RWPE2 (cell line): Measurements from ENCODE around the gene EMD.

Experiments used
- ATAC-seq: fragments of 200-7000 bp; cut with Tn5 transposase; 3 replicates; pipeline ENCODE4 v1.9.1; 2021; ENCODE audit warnings: low read depth
- DNase-seq: peaks from one replicate; pipeline ENCODE4 v3.0.0-alpha.2; 2020; ENCODE audit warnings: low spot score
- H3K27ac ChIP-seq: fragments of 450-650 bp; 2 replicates; pipeline ENCODE4 v1.5.1; 2017; ENCODE audit warnings: mild to moderate bottlenecking; ENCODE audit not compliant: poor library complexity, severe bottlenecking
- H3K27me3 ChIP-seq: fragments of 250-450 bp; sonication (Bioruptor Pico); 2 replicates; pipeline ENCODE4 v1.5.1; 2021; ENCODE audit warnings: mild to moderate bottlenecking, moderate library complexity; ENCODE audit not compliant: insufficient read depth, poor library complexity, severe bottlenecking
- H3K36me3 ChIP-seq: fragments of 250-450 bp; sonication (Bioruptor Pico); 2 replicates; pipeline ENCODE4 v1.5.1; 2020; ENCODE audit warnings: low read depth, mild to moderate bottlenecking, moderate library complexity
- H3K4me1 ChIP-seq: fragments of 250-450 bp; sonication (Bioruptor Pico); 2 replicates; pipeline ENCODE4 v1.5.1; 2021; ENCODE audit warnings: mild to moderate bottlenecking, moderate library complexity; ENCODE audit not compliant: insufficient read depth, poor library complexity, severe bottlenecking
- H3K4me3 ChIP-seq: fragments of 250-450 bp; sonication (Bioruptor Pico); 2 replicates; pipeline ENCODE4 v1.5.1; 2021; ENCODE audit warnings: mild to moderate bottlenecking, moderate library complexity; ENCODE audit not compliant: severe bottlenecking
- H3K9me3 ChIP-seq: fragments of 250-450 bp; sonication (Bioruptor Pico); 2 replicates; pipeline ENCODE4 v1.5.1; 2021; ENCODE audit warnings: mild to moderate bottlenecking, moderate library complexity; ENCODE audit not compliant: severe bottlenecking
- CTCF ChIP-seq: fragments of 450-650 bp; IDR thresholded peaks from one replicate; pipeline ENCODE4 v1.5.1; 2017; ENCODE audit warnings: mild to moderate bottlenecking, moderate library complexity; ENCODE audit not compliant: poor library complexity, severe bottlenecking

The EMD gene

DNA sequence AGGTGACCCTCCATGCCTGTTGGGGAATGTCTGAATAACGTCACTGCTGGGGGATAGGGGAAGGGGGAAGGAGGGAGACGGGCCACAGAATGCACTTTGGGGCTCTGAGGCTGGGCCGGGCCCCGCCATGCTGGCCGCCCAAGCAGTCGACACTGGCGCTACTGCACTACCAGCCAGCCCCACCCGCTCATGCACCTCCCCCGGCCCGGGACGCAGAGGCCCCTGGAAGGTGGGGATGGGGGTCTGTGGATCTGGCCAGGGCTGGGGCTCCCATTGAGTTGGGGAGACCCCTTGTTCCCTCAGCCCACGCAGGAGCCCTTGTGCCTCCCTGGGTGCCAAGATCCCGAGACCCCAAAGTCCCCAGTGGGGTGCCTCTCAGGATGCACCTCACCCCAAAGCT lies 22.5 kb upstream of the EMD start:
- no peaks in the 10 kb centered on the region for H3K9me3 ChIP-seq

GRCh38 chrX:154357205-154357604 lies 21.9 kb upstream of the EMD start:
- Histone ChIP-seq H3K27me3 (no peaks in the 10 kb centered on the region), H3K4me1 (no peaks in the 10 kb centered on the region), H3K4me3 (no peak overlapping the region), H3K36me3 (peaks cover 97% of the 10 kb centered on the region), H3K9me3 (no peaks in the 10 kb centered on the region), H3K27ac (no peak overlapping the region)
- TF ChIP-seq CTCF: no peak
- ATAC-seq (no peak), DNase-seq (no peak)

More for the DNA sequence above, 22.5 kb upstream of the EMD start:
- ATAC-seq (no peak), DNase-seq (no peak)
- no peak for TF ChIP-seq CTCF
- Histone ChIP-seq H3K4me1 (no peaks in the 10 kb centered on the region), H3K27me3 (no peaks in the 10 kb centered on the region), H3K27ac (no peak overlapping the region), H3K4me3 (no peak overlapping the region), H3K36me3 (peaks cover 97% of the 10 kb centered on the region)

DNA sequence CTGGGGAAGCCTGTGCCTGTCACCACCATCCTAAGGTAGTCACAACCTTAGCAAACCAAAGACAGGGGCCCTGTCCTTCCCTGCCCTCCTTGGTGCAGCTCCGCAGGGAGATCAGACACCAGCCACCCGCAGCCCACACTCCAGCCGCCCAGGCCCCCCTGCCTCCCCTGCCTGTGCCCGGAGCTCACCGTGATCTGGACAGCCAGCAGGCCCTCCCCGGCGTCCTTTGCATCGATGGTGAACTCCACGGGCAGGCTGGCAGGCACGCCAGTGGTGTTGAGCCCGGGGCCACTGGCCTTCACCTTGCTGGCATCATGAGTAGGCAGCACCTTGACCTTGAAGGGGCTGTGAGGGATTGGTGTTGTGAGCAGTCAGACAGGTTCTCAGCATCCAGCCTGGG lies 21.1 kb upstream of the EMD start:
- no peaks in the 10 kb centered on the region for H3K4me1 ChIP-seq
- TF ChIP-seq CTCF: no peak
- H3K27ac ChIP-seq: no peak overlapping the region
- H3K27me3 ChIP-seq: no peaks in the 10 kb centered on the region
- DNase-seq (no peak), ATAC-seq (no peak)
- no peaks in the 10 kb centered on the region for H3K9me3 ChIP-seq
- no peak overlapping the region for H3K4me3 ChIP-seq
- peaks cover 97% of the 10 kb centered on the region for H3K36me3 ChIP-seq

- no peaks in the 10 kb centered on the region for H3K27me3 ChIP-seq
- H3K9me3 ChIP-seq: no peaks in the 10 kb centered on the region
- no peak for TF ChIP-seq CTCF
- no peaks in the 10 kb centered on the region for H3K4me1 ChIP-seq
- DNase-seq: no peak
- H3K27ac ChIP-seq: no peak overlapping the region
- no peak for ATAC-seq
- peaks cover 97% of the 10 kb centered on the region for H3K36me3 ChIP-seq
- no peak overlapping the region for H3K4me3 ChIP-seq
Observed at GRCh38 chrX:154358829-154359228, 20.3 kb upstream of the EMD start.

GRCh38 chrX:154359362-154360154 lies 19.5 kb upstream of the EMD start:
- no peak for TF ChIP-seq CTCF
- H3K27me3 ChIP-seq: no peaks in the 10 kb centered on the region
- no peak for ATAC-seq
- DNase-seq: no peak
- H3K9me3 ChIP-seq: no peaks in the 10 kb centered on the region
- no peak overlapping the region for H3K4me3 ChIP-seq
- H3K27ac ChIP-seq: no peak overlapping the region
- H3K4me1 ChIP-seq: no peaks in the 10 kb centered on the region
- H3K36me3 ChIP-seq: peaks cover 99% of the 10 kb centered on the region
